UCSD-AML1 (cell line): ENCODE data around the gene ENG.
"Not testable (repeated sequence)": the region's sequence is repeated elsewhere in the genome, so short reads cannot be mapped to it uniquely, and the experiment has no call there.

ENCODE experiments used
- DNase-seq: peaks from one replicate; lab custom pipeline; 2025; ENCODE audit not compliant: unreplicated experiment; lab: John Stamatoyannopoulos, UW

ENG gene

GRCh38 chr9:127796225-127796813 lies 58.1 kb downstream of the ENG start:
- no peak for DNase-seq

- no peak for DNase-seq
These were observed 60.3 kb downstream of the ENG start for GRCh38 chr9:127794001-127794791.

DNA sequence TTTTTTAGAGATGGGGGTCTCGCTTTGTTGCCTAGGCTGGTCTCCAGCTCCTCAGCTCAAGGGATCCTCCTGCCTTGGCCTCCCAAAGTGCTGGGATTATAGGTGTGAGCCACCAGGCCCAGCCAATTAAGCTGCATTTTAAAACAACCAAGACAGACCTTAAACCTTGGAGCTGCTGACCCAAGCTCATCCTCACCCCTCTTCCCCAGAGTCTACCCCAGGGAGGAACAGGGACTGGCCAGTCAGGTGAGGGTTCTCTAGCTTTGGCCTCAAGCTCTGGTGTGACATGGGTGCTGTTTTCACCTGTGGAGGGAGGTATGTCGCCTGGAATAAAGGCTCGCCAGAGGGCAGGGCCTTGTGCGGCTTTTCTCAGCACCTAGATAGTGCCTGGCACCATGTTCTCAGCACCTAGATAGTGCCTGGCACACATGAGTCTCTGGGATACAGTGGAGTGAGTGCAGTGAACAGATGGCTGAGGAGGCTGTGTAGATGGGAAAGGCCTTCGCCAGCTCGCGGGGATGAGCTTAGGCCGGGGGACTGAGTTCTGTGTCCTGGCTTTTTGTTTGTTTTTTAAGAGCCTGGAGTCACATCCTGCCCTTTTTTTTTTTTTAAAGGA lies 61.3 kb downstream of the ENG start:
- no peak for DNase-seq

DNA sequence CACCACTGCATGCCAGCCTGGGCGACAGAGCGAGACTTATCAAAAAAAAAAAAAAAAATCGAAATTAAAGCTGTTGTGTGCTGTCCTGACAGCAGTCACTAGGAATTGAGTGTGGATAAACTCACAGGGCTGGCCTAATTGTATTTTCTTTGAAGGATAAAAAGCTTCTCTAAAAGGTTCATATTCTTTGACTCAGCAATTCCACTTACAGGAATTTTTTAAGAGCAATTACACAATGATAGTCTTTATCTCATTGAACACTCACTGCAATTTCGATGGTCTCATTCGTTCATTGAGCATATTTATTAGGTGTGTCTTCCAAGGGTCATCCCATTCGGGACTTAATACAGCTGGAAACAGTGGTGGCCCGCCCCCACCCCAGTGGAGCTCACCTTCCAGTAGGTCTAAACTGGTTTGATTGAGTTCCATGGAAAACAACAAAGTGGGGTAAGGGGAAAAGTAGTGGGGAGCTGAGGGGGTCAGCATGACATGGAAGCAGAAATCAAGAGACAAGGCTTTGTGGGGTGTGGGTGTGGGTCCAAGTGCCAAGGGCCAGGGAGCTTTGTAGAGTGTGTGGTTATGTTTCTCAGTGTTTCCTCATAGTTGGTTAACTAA lies 61.9 kb downstream of the ENG start:
- no peak for DNase-seq

DNA sequence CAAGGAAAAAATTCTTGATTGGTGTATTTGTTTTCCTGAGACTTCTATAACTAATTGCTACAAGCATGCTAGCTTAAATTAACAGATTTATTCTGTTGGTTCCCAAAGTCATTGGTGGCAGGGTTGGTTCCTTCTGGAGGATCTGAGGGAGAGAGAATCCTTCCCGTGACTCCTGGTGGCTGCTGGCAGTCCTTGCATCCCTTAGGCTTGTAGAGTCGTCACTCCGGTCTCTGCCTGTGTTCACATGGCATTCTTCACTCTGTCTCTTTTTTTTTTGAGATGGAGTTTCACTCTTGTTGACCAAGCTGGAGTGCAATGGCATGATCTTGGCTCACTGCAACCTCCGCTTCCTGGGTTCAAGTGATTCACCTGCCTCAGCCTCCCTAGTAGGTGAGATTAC lies 63.4 kb downstream of the ENG start:
- DNase-seq, result no peak

DNA sequence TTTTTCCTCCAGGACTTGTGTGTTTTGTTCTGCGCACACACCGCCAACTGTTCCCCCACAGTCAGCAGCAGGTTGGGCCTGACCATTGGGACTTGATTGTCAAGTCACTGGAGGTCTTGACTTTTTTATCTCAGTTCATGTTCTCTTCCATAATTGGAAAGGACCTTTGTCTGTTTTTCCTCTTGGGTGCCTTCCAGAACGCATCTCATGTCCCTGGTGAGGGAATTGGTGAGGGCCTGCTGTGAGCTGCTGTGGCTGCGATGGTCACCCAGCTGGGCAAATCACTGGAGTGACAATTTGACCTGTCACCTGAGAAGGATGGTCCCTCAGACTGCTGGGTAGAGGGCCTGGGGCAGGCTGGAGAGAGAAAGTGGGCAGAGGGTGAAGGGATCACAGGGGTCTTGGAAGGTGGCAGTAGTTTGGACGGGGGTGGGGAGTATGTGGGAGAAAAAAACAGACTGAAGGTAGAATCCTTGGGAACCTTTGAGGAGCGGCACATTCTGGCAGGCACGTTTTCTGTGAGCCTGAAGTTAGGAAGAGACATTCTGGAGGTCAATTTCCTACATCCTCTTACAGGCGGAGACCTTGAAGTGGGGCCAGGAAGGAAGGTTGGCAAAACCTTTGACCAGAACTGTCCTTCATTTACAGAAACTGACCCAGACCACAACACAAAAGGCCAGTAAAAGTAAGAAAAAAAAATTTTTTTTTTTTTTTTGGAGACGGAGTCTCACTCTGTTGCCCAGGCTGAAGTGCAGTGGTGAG lies 64.2 kb downstream of the ENG start:
- no peak for DNase-seq

GRCh38 chr9:127789179-127789578 lies 65.3 kb downstream of the ENG start:
- no peak for DNase-seq

DNA sequence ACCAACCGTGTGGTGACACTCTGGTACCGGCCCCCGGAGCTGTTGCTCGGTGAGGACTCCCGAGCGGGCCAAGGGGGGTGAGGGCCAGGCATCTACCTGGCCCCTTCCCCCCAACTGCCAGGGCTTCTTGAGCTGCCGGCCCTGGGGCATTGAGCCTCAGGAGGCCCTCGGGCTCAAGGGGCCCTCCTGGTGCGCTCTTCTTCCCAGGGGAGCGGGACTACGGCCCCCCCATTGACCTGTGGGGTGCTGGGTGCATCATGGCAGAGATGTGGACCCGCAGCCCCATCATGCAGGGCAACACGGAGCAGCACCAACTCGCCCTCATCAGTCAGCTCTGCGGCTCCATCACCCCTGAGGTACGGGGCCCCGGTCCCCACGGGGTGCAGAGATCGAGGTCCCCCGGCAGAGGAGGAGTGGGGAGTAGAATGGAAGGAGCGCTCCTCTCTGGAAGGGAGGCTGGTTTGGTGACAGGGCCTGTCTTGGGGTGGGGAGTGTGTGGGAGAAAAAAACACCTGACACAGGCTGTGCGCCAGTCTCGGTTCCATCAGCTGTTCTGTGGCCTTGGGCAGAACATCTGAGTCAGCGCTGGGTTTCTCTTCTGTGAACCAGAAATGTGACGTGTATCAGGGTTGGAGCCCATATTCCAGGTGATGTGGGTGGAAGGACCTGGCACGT lies 66.0 kb downstream of the ENG start:
- DNase-seq, result no peak

GRCh38 chr9:127786773-127787104 lies 67.7 kb downstream of the ENG start:
- DNase-seq, result no peak

DNA sequence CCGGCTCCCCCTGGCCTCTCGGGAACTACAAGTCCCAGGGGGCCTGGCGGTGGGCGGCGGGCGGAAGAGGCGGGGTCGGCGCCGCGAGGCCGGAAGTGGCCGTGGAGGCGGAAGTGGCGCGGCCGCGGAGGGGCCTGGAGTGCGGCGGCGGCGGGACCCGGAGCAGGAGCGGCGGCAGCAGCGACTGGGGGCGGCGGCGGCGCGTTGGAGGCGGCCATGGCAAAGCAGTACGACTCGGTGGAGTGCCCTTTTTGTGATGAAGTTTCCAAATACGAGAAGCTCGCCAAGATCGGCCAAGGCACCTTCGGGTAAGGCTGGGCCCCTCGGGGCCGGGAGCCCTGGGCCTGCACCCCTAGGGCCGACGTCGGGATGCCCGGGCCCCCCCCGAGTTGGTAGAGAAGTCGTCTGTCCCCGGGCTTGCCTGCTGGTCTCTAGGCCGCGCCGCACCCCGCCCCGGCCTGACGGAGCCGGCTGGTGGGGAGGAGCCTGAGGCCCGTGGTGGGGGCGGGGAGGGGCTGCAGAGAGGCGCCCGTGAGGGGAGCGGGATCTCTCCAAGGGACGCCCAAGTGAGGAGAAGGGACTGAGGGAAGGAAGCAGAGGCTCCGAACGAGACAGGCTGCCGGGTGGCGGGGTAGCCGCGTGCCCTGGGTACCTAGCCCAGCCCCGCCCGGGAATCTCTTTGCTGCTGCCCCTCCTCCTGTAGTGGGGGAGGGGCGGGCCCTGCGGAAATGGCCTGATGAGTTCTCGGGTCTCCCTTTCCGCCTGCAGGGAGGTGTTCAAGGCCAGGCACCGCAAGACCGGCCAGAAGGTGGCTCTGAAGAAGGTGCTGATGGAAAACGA lies 68.3 kb downstream of the ENG start, which contains the start of gene CDK9:
CDK9 (plus strand) TSS at position 102 of the 840 bp plus-strand sequence; CDS start at position 217, 115 bp downstream.
- peak; percentile 91 for DNase-seq

DNA sequence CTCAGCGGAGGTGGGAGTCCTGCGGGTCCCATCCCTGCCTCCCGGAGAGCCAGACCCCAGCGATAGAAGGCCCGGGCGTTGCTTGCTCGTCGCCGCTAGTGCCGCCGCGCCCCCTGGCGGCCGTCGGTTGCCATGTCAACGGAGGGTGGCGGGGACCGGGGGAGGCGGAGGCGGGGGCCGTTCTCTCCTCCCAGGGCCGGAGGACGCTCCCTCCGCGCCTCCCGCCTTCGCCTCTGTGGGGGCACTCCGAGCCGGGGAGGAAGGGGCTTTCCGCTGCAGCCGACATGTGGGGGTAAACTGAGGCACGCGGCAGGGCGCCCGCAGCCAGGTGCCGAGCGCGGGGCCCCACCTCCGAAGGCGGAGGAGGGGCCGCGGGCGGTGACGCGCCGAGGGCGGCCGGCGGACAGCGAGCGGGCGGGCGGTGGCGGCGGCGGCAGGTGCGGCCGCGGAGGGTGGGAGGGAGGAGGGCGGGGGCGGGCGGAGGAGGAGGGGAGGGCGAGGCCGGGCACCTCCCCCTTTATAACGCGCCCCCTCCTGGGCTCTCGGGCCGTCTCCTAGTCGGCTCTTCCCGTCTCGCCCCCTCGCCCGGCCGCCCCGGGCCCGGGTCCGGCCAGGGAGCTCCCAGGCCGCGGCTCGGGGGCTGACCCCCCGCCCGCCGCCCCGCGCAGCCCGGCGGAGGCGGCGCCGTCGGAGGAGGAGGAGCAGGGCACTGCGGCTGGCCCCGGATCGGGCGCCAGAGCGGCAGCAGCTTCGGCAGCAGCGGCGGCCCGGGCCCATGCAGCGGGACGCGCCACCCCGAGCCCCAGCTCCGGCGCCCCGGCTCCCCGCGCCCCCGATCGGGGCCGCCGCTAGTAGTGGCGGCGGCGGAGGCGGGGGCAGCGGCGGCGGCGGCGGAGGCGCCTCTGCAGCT lies 69.2 kb downstream of the ENG start:
- peak; percentile 89 for DNase-seq

GRCh38 chr9:127783111-127784008 lies 71.1 kb downstream of the ENG start:
- DNase-seq, result peak; percentile 98

- no peak for DNase-seq
These were observed 72.7 kb downstream of the ENG start for GRCh38 chr9:127781806-127782205.

DNA sequence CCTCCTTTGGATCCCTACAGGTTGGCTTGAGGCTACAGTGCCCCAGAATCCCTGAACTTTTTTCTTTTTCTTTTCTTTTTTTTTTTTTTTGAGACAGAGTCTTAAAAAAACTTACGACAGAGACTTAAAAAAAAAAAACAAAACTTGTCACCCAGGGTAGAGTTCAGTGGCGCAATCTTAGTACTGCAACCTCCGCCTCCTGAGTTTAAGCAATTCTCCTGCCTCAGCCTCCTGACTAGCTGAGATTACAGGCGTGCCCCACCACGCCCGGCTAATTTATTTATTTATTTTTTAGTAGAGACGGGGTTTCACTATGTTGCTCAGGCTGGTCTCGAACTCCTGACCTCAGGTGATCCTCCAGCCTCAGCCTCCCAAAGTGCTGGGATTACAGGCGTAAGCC lies 73.5 kb downstream of the ENG start:
- not testable (repeated sequence) for DNase-seq

DNA sequence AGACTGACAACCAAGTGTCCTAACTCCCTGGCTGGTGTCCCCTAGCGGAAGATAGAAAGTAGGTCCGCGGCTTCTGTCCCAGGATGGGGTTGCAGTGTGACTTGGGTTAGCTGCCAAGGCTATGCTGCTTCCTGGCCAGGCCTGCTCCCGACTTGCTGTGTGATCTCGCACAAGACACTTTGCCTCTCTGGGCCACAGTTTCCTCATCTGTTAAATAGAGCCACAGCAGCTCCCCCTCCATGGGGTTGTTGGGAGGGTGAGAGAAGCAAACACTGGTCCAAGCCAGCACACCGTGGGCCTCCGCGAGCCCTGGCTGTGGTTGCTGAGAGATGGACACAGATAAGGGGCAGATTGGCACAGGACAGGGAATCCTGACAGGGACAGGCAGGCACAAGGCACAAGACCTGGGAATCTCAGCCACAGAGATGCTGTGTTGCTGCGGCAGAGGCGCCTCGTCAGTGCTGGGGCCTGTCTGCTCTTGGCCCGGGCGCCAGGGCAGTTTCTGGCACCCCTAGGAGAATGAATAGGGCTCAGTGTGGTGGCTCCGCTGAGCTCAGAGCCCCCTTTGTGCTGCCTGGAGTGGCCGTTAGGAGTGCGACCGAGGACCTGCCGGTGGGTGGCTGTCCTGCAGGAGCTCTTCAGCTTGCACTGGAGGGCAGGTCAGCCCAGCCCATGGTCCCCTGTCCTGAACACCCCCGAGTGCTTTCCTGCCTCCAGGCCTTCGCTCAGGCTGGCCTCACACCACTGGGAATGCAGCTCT lies 74.2 kb downstream of the ENG start:
- no peak for DNase-seq

DNA sequence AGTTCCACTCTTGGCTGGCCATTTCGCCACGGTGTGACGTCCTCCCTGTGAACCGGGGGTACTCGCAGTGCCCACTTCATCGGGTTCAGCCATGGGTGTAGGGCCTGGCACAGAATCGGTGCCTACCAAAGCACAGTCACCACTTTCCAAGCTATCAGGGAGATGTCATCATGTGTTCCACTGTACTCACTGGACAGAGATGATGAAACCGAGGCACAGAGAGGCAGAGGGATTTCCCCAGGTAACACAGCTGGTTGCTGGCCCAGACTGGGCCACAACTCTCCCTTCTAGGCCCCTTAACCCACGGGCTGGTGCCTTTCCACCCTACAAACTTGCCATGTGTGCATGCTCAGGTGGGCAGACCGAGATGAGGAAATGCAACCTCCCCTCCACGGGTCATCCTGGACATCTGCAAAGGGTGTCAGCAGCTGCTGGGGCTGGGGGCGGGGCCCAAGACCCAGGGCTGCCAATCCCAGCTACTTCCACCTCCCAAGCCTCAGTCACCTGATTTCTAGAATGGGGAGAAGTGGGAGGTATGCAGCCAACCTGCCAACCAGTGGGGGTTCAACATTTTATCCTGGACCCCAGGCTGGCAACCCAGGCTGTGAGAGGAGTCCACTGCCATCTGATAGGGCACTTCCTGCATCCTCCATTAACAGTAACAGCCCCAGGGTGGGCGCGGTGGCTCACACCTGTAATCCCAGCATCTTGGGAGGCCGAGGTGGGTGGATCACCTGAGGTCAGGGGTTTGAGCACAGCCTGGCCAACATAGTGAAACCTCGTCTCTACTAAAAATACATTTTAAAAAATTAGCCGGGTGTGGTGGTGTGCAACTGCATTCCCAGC lies 75.1 kb downstream of the ENG start:
- DNase-seq, result peak; percentile 54
